Neural progenitor cell (in vitro differentiated cells): ENCODE data around the gene OR2F2. TPM values are rescaled to one million over a fixed set of nuclear protein-coding genes. Genes with fewer than 3 reads are reported as not detected.
A peak's percentile ranks its signal among the peaks of the same experiment; 100 is the strongest.

ENCODE experiments used
- DNase-seq: peaks from one replicate; pipeline ENCODE4 v3.0.0-alpha.2; 2016; ENCODE audit warnings: low spot score
- H2AFZ ChIP-seq: fragments of 200-600 bp; sonication (generic); replicated peaks from 2 replicates; pipeline ENCODE4 v1.6.1; 2016; ENCODE audit warnings: antibody characterized with exemption
- H3F3A ChIP-seq: fragments of 200-600 bp; sonication (generic); 2 replicates; pipeline ENCODE4 v1.6.1; 2016; ENCODE audit warnings: antibody characterized with exemption, low read depth
- H3K27ac ChIP-seq: fragments of 200-600 bp; sonication (generic); 2 replicates; pipeline ENCODE4 v1.5.1; 2016; ENCODE audit warnings: mild to moderate bottlenecking
- H3K27me3 ChIP-seq: fragments of 200-600 bp; sonication (generic); 2 replicates; pipeline ENCODE4 v1.6.1; 2016; ENCODE audit warnings: mild to moderate bottlenecking, moderate library complexity
- H3K36me3 ChIP-seq: fragments of 200-600 bp; sonication (generic); 2 replicates; pipeline ENCODE4 v1.5.1; 2016
- H3K4me1 ChIP-seq: fragments of 200-600 bp; sonication (generic); 2 replicates; pipeline ENCODE4 v1.6.1; 2016; ENCODE audit warnings: mixed run types
- H3K4me2 ChIP-seq: fragments of 200-600 bp; sonication (generic); 2 replicates; pipeline ENCODE4 v1.6.1; 2016
- H3K4me3 ChIP-seq: fragments of 200-600 bp; sonication (generic); 2 replicates; pipeline ENCODE4 v1.5.1; 2016
- H3K79me2 ChIP-seq: fragments of 200-600 bp; sonication (generic); 2 replicates; pipeline ENCODE4 v1.6.1; 2016; ENCODE audit warnings: low read depth
- H3K9ac ChIP-seq: fragments of 200-600 bp; sonication (generic); 2 replicates; pipeline ENCODE4 v1.6.1; 2016
- H3K9me3 ChIP-seq: fragments of 200-600 bp; sonication (generic); 2 replicates; pipeline ENCODE4 v1.5.1; 2016; ENCODE audit warnings: low read depth
- H4K20me1 ChIP-seq: fragments of 200-600 bp; sonication (generic); 2 replicates; pipeline ENCODE4 v1.6.1; 2016; ENCODE audit warnings: low read depth
- H3K27ac Mint-ChIP-seq: 3 replicates; pipeline ENCODE4 v1.8.0; 2021; ENCODE audit warnings: mixed read lengths
- H3K27me3 Mint-ChIP-seq: 2 replicates; pipeline ENCODE4 v1.8.0; 2022; ENCODE audit warnings: low read depth, mild to moderate bottlenecking, inconsistent platforms, moderate library complexity, mixed read lengths; ENCODE audit not compliant: insufficient read depth
- H3K36me3 Mint-ChIP-seq: 3 replicates; pipeline ENCODE4 v1.8.0; 2021; ENCODE audit warnings: mixed read lengths
- H3K4me1 Mint-ChIP-seq: 3 replicates; pipeline ENCODE4 v1.8.0; 2021; ENCODE audit warnings: mixed read lengths
- H3K4me3 Mint-ChIP-seq: 3 replicates; pipeline ENCODE4 v1.8.0; 2021; ENCODE audit warnings: mild to moderate bottlenecking, moderate library complexity, mixed read lengths
- H3K9me3 Mint-ChIP-seq: 3 replicates; pipeline ENCODE4 v1.8.0; 2020; ENCODE audit warnings: mixed read lengths
- CTCF ChIP-seq: fragments of 200-600 bp; sonication (generic); IDR thresholded peaks from 2 replicates; pipeline ENCODE4 v1.5.1; 2017; ENCODE audit warnings: antibody characterized with exemption, mild to moderate bottlenecking
- EZH2 ChIP-seq: fragments of 200-600 bp; sonication (generic); IDR thresholded peaks from 2 replicates; pipeline ENCODE4 v1.6.1; 2017; ENCODE audit warnings: antibody characterized with exemption, mild to moderate bottlenecking, moderate library complexity
- EZH2phosphoT487 ChIP-seq: fragments of 200-600 bp; sonication (generic); IDR thresholded peaks from 2 replicates; pipeline ENCODE4 v1.6.1; 2017; ENCODE audit warnings: antibody characterized with exemption
- total RNA-seq: library from RNA; depleted of rRNA; stranded (reverse); fragments of >200 nt; gene quantifications from 2 replicates; pipeline ENCODE4 v1.2.3, GENCODE V29; 2015; ENCODE audit warnings: low replicate concordance

Gene OR2F2
- total RNA-seq, 1 donor from 2014 or later: not detected

DNA sequence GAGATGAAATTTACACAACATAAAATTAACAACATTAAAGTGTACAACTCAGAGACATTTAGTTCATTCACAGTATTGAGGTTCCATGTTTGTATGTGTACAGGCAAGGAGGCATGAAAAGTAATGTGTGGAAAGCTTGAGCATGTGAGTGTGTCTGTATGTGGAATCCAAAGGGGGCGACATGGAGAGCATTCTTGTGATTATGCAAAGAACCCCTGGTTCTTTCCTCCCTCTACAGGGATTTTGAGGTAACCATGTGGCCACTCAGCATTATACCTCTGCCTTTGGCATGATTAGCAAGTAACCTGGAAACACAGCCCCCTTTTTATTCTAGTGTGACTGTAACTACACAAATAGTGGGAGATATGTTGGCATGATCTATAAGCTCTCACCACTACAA, 40.6 kb downstream of the OR2F2 start:
- Histone ChIP-seq H3K36me3 (no peaks in the 10 kb centered on the region), H3F3A (no peaks in the 10 kb centered on the region), H3K4me3 (no peak overlapping the region), H3K4me2 (no peak overlapping the region), H3K79me2 (no peaks in the 10 kb centered on the region), H2AFZ (no peak overlapping the region), H4K20me1 (no peaks in the 10 kb centered on the region), H3K4me1 (peaks cover 7% of the 10 kb centered on the region), H3K9me3 (no peaks in the 10 kb centered on the region), H3K27me3 (no peaks in the 10 kb centered on the region), H3K9ac (no peak overlapping the region), H3K27ac (no peak overlapping the region)
- TF ChIP-seq CTCF: peak; percentile 29
- no peak for TF ChIP-seq EZH2phosphoT487
- no peaks in the 10 kb centered on the region for H3K9me3 Mint-ChIP-seq
- no peaks in the 10 kb centered on the region for H3K4me1 Mint-ChIP-seq
- H3K4me3 Mint-ChIP-seq: no peak overlapping the region
- no peaks in the 10 kb centered on the region for H3K36me3 Mint-ChIP-seq
- DNase-seq: peak; percentile 40
- H3K27me3 Mint-ChIP-seq: peaks cover 3% of the 10 kb centered on the region
- H3K27ac Mint-ChIP-seq: no peak overlapping the region

GRCh38 chr7:143978585-143978984, 43.6 kb downstream of the OR2F2 start:
- no peaks in the 10 kb centered on the region for H3K27me3 Mint-ChIP-seq
- no peak for DNase-seq
- Histone ChIP-seq H3K9ac (no peak overlapping the region), H3F3A (no peaks in the 10 kb centered on the region), H3K4me2 (no peak overlapping the region), H3K4me1 (peaks cover 7% of the 10 kb centered on the region), H2AFZ (no peak overlapping the region), H3K36me3 (no peaks in the 10 kb centered on the region), H3K27me3 (no peaks in the 10 kb centered on the region), H3K27ac (no peak overlapping the region), H4K20me1 (no peaks in the 10 kb centered on the region), H3K4me3 (no peak overlapping the region), H3K79me2 (no peaks in the 10 kb centered on the region), H3K9me3 (no peaks in the 10 kb centered on the region)
- H3K36me3 Mint-ChIP-seq: no peaks in the 10 kb centered on the region
- H3K4me3 Mint-ChIP-seq: no peak overlapping the region
- H3K9me3 Mint-ChIP-seq: no peaks in the 10 kb centered on the region
- no peak overlapping the region for H3K27ac Mint-ChIP-seq
- TF ChIP-seq EZH2: no peak
- TF ChIP-seq EZH2phosphoT487: no peak
- no peaks in the 10 kb centered on the region for H3K4me1 Mint-ChIP-seq

DNA sequence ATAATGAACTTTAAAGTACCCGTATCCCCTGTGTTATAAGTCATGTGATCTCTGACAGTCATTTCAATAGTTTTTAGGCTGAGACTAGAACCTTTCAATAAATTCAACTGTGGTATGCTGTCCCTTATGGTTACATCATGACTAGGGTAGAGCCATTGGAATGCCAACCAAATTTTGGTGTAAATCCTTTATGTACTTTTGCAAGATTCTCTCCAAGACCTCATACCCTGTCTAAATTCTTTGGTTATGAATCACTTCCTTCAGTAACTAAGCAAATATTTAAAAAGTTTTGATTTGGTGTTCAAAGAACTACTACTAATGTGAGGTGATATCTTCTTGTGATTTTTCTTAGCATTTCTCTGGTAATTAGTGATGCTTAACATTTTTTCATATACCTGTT, 44.3 kb downstream of the OR2F2 start:
- Histone ChIP-seq H3F3A (no peaks in the 10 kb centered on the region), H3K4me2 (no peak overlapping the region), H3K27ac (no peak overlapping the region), H3K79me2 (no peaks in the 10 kb centered on the region), H3K9ac (no peak overlapping the region), H3K36me3 (no peaks in the 10 kb centered on the region), H4K20me1 (no peaks in the 10 kb centered on the region), H2AFZ (no peak overlapping the region), H3K4me3 (no peak overlapping the region), H3K27me3 (no peaks in the 10 kb centered on the region), H3K9me3 (no peaks in the 10 kb centered on the region), H3K4me1 (no peaks in the 10 kb centered on the region)
- no peaks in the 10 kb centered on the region for H3K4me1 Mint-ChIP-seq
- H3K27me3 Mint-ChIP-seq: no peaks in the 10 kb centered on the region
- H3K4me3 Mint-ChIP-seq: no peak overlapping the region
- no peaks in the 10 kb centered on the region for H3K36me3 Mint-ChIP-seq
- TF ChIP-seq EZH2 (no peak), EZH2phosphoT487 (no peak), CTCF (no peak)
- no peak for DNase-seq
- H3K27ac Mint-ChIP-seq: no peak overlapping the region
- no peaks in the 10 kb centered on the region for H3K9me3 Mint-ChIP-seq

DNA sequence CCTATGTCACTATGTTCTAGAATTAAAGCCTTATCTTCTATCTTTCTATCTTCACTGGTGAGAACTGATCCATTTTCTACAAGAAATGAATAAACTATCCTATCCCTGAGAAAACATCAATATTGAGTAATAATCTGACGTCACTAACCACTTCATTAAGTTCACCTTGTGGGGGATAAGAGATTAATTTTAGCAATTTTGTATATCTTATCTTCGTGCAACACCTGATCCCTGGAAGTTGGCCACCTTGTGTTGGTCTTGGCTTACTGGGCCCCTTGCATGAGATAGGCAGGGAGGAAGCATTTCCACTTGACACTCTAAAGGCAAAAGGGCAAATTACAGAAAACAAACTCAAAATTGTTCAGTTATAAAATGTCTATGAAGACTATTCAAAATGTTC, 45.0 kb downstream of the OR2F2 start:
- H3K27ac ChIP-seq: no peak overlapping the region
- no peaks in the 10 kb centered on the region for H3K4me1 ChIP-seq
- no peak for DNase-seq
- Mint-ChIP-seq H3K27me3 (no peaks in the 10 kb centered on the region), H3K4me1 (no peaks in the 10 kb centered on the region), H3K9me3 (no peaks in the 10 kb centered on the region), H3K4me3 (no peak overlapping the region), H3K36me3 (no peaks in the 10 kb centered on the region), H3K27ac (no peak overlapping the region)
- TF ChIP-seq EZH2: no peak
- TF ChIP-seq CTCF: no peak
- no peak for TF ChIP-seq EZH2phosphoT487
- no peaks in the 10 kb centered on the region for H3F3A ChIP-seq
- no peaks in the 10 kb centered on the region for H3K79me2 ChIP-seq
- H3K9me3 ChIP-seq: no peaks in the 10 kb centered on the region
- no peaks in the 10 kb centered on the region for H3K36me3 ChIP-seq
- no peaks in the 10 kb centered on the region for H3K27me3 ChIP-seq
- no peak overlapping the region for H3K4me2 ChIP-seq
- H4K20me1 ChIP-seq: no peaks in the 10 kb centered on the region
- no peak overlapping the region for H2AFZ ChIP-seq
- no peak overlapping the region for H3K9ac ChIP-seq
- H3K4me3 ChIP-seq: no peak overlapping the region
